Osteocyte (in vitro differentiated cells): ENCODE results near the gene RRH. TPM values are rescaled to one million over a fixed set of nuclear protein-coding genes. Genes with fewer than 3 reads are reported as not detected.

ENCODE experiments used
- DNase-seq: peaks from one replicate; pipeline ENCODE4 v3.0.0; 2021; ENCODE audit warnings: mixed read lengths; ENCODE audit not compliant: unreplicated experiment; ENCODE audit errors: extremely low spot score
- H3K27ac Mint-ChIP-seq: one replicate; pipeline ENCODE4 v1.8.0; 2021; ENCODE audit warnings: mild to moderate bottlenecking, mixed read lengths; ENCODE audit not compliant: unreplicated experiment
- H3K27me3 Mint-ChIP-seq: one replicate; pipeline ENCODE4 v1.8.0; 2021; ENCODE audit warnings: mixed read lengths; ENCODE audit not compliant: unreplicated experiment
- H3K36me3 Mint-ChIP-seq: one replicate; pipeline ENCODE4 v1.8.0; 2021; ENCODE audit warnings: mixed read lengths; ENCODE audit not compliant: unreplicated experiment
- H3K4me1 Mint-ChIP-seq: one replicate; pipeline ENCODE4 v1.8.0; 2021; ENCODE audit warnings: mixed read lengths; ENCODE audit not compliant: unreplicated experiment
- H3K4me3 Mint-ChIP-seq: one replicate; pipeline ENCODE4 v1.8.0; 2021; ENCODE audit warnings: mild to moderate bottlenecking, moderate library complexity, mixed read lengths; ENCODE audit not compliant: unreplicated experiment
- H3K9me3 Mint-ChIP-seq: one replicate; pipeline ENCODE4 v1.8.0; 2021; ENCODE audit warnings: mixed read lengths; ENCODE audit not compliant: unreplicated experiment
- CTCF ChIP-seq: fragments of 200-600 bp; sonication (generic); IDR thresholded peaks from 2 replicates; pipeline ENCODE4 v1.5.0; 2021; ENCODE audit warnings: antibody characterized with exemption, mild to moderate bottlenecking, moderate library complexity
- total RNA-seq: library from RNA; stranded (reverse); gene quantifications from 2 replicates; pipeline ENCODE4 v1.2.1, GENCODE V29; 2021

RRH gene
- total RNA-seq, 1 donor from 2014 or later: not detected

DNA sequence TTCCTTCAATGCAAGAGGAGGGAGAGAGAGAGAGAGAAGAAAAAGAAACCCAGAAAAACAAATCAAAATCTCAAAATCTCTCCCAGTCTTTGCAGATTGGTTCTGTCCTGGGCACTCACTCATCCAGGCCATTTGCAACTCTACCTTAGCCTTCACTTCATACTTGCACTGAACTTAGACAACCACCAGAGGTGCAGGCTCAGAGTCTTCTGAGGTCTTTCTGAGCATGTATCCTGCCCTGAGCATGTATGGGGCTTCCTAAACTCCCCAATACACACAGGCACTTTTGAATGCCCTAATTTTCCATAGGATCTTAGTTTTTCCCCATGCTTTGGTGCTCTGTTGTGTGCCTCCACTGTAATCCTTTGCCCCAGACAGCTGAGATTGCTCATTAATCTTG, 28.9 kb upstream of the RRH start:
- no peak for TF ChIP-seq CTCF
- Mint-ChIP-seq H3K27ac (no peak overlapping the region), H3K9me3 (peaks cover 11% of the 10 kb centered on the region), H3K27me3 (peaks cover 41% of the 10 kb centered on the region), H3K36me3 (peaks cover 2% of the 10 kb centered on the region), H3K4me3 (no peak overlapping the region), H3K4me1 (peaks cover 4% of the 10 kb centered on the region)
- DNase-seq: no peak

- Mint-ChIP-seq H3K36me3 (no peaks in the 10 kb centered on the region), H3K4me1 (peaks cover 4% of the 10 kb centered on the region), H3K27ac (no peak overlapping the region), H3K4me3 (no peak overlapping the region), H3K27me3 (peaks cover 30% of the 10 kb centered on the region), H3K9me3 (peaks cover 2% of the 10 kb centered on the region)
- no peak for DNase-seq
- TF ChIP-seq CTCF: no peak
These were observed 26.5 kb upstream of the RRH start for GRCh38 chr4:109801099-109801789.

DNA sequence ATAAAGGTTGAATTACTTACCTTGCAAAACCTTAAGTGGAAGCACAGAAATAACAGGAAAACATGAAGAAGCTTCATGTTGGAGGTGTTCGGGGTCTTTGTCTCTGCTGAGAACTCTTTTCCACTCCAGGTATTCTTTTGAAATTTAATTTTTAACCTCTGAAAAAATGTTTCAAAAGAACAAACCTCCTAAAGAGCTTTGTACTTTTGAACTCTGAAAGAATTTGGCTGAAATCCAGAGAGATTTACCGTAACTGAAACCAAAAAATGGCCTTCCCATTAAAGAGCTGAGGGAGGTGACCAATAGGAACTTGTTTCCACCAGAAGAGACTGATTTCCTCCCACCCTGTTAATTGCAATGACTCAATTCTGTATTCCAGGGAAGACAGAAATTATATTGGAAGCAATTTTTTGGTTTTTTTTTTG, 25.9 kb upstream of the RRH start, which contains the start of gene CFI:
Gene CFI (minus strand): TSS at position 105 of the 425 bp plus-strand sequence. CDS start 28 bp downstream, at position 77.
- TF ChIP-seq CTCF: no peak
- Mint-ChIP-seq H3K4me1 (peaks cover 4% of the 10 kb centered on the region), H3K4me3 (no peak within 1 kb of the TSS), H3K27ac (no peak within 1 kb of the TSS), H3K9me3 (no peaks in the 10 kb centered on the region), H3K36me3 (no peaks in the 10 kb centered on the region), H3K27me3 (peaks cover 30% of the 10 kb centered on the region)
- no peak for DNase-seq

DNA sequence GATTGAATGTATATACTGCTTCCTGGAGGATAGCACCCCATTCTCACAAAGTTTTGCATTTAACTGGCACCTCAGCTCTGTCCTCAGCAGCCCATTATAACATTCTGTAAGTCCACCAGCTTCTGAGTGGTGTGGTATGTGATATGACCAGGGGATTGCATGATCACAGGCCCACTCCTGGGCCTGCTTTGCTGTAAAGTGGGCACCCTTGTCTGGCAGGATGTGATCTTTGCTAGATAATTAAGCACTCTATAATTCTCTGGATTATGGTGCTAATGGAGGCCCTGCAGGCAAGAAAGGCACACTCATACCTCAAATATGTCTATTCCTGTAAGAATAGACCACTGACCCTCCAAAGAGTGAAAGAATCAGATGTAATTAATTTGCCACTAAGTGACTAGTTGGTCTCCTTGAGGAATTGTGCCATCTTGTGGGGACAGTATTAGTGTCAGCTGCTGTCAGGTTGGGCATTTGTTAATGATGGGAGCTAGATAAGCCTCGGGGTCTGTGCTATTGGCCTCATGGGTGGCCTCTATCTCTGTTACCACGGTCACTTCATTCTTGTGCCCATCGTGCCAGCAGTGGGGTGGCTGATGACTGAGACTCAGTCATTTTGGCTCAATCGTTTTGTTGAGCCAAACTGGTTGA, 23.7 kb upstream of the RRH start:
- peaks cover 4% of the 10 kb centered on the region for H3K4me1 Mint-ChIP-seq
- H3K9me3 Mint-ChIP-seq: no peaks in the 10 kb centered on the region
- no peak overlapping the region for H3K4me3 Mint-ChIP-seq
- TF ChIP-seq CTCF: peak; percentile 62
- no peaks in the 10 kb centered on the region for H3K36me3 Mint-ChIP-seq
- H3K27ac Mint-ChIP-seq: no peak overlapping the region
- DNase-seq: no peak
- peaks cover 18% of the 10 kb centered on the region for H3K27me3 Mint-ChIP-seq

DNA sequence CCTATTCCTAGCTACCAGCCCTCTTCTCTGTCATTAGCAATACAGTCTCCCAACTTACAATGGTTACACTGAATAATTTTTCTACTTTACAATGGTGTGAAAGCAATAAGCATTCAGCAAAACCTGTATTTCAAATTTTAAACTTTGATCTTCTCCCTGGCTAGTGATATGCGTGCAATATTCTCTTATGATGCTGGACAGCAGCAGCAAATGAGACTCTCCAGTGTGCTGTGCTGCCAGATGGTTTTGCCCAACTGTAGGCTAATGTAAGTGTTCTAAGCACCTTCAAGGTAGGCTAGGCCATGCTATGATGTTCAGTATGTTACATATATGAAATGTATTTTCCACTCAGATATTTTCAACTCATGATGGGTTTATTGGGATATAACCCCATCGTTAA, 18.1 kb upstream of the RRH start:
- Mint-ChIP-seq H3K4me1 (peaks cover 2% of the 10 kb centered on the region), H3K27ac (no peak overlapping the region), H3K27me3 (peaks cover 31% of the 10 kb centered on the region), H3K9me3 (no peaks in the 10 kb centered on the region), H3K4me3 (no peak overlapping the region), H3K36me3 (no peaks in the 10 kb centered on the region)
- DNase-seq: no peak
- no peak for TF ChIP-seq CTCF
